ENCODE measurements around the gene ILKAP. TPM values are rescaled to one million over a fixed set of nuclear protein-coding genes. Genes with fewer than 3 reads are reported as not detected.
A peak's percentile ranks its signal among the peaks of the same experiment; 100 is the strongest.

Gene ILKAP
- total RNA-seq, 3 donors from 2014 or later: 64.5 to 70.9 (median 66.5) TPM

GRCh38 chr2:238228700-238229099 is 25.2 kb upstream of the ILKAP start:
- no peaks in the 10 kb centered on the region for H3K9me3 Mint-ChIP-seq
- peaks cover 9% of the 10 kb centered on the region for H3K27me3 Mint-ChIP-seq (ENCODE audit: low read depth)
- H3K4me3 Mint-ChIP-seq: no peak overlapping the region
- DNase-seq (no peak), ATAC-seq (no peak)
- H3K36me3 Mint-ChIP-seq (ENCODE audit: insufficient read depth): peaks cover 7% of the 10 kb centered on the region
- H3K4me1 Mint-ChIP-seq (ENCODE audit: low read depth): peaks cover 14% of the 10 kb centered on the region

- H3K4me3 Mint-ChIP-seq: no peak overlapping the region
- peaks cover 14% of the 10 kb centered on the region for H3K4me1 Mint-ChIP-seq (ENCODE audit: low read depth)
- peaks cover 9% of the 10 kb centered on the region for H3K27me3 Mint-ChIP-seq (ENCODE audit: low read depth)
- peaks cover 7% of the 10 kb centered on the region for H3K36me3 Mint-ChIP-seq (ENCODE audit: insufficient read depth)
- no peak for DNase-seq
- ATAC-seq: no peak
- H3K9me3 Mint-ChIP-seq: no peaks in the 10 kb centered on the region
These were observed 24.1 kb upstream of the ILKAP start for GRCh38 chr2:238227587-238228032.

GRCh38 chr2:238226698-238227586 is 23.4 kb upstream of the ILKAP start:
- Mint-ChIP-seq H3K36me3 (ENCODE audit: insufficient read depth) (peaks cover 7% of the 10 kb centered on the region), H3K27me3 (ENCODE audit: low read depth) (peaks cover 5% of the 10 kb centered on the region), H3K4me3 (no peak overlapping the region), H3K9me3 (no peaks in the 10 kb centered on the region), H3K4me1 (ENCODE audit: low read depth) (peaks cover 14% of the 10 kb centered on the region)
- DNase-seq (no peak), ATAC-seq (no peak)

GRCh38 chr2:238225911-238226697 is 22.6 kb upstream of the ILKAP start:
- Mint-ChIP-seq H3K4me1 (ENCODE audit: low read depth) (peaks cover 10% of the 10 kb centered on the region), H3K36me3 (ENCODE audit: insufficient read depth) (peaks cover 7% of the 10 kb centered on the region), H3K9me3 (no peaks in the 10 kb centered on the region), H3K4me3 (no peak overlapping the region), H3K27me3 (ENCODE audit: low read depth) (peaks cover 5% of the 10 kb centered on the region)
- no peak for ATAC-seq
- no peak for DNase-seq

- no peaks in the 10 kb centered on the region for H3K9me3 Mint-ChIP-seq
- no peak overlapping the region for H3K4me3 Mint-ChIP-seq
- ATAC-seq (no peak), DNase-seq (no peak)
- H3K27me3 Mint-ChIP-seq (ENCODE audit: low read depth): peaks cover under 1% of the 10 kb centered on the region
- H3K36me3 Mint-ChIP-seq (ENCODE audit: insufficient read depth): peaks cover 7% of the 10 kb centered on the region
- H3K4me1 Mint-ChIP-seq (ENCODE audit: low read depth): peaks cover 2% of the 10 kb centered on the region
These were observed 21.6 kb upstream of the ILKAP start for GRCh38 chr2:238225121-238225520.

- peaks cover 7% of the 10 kb centered on the region for H3K36me3 Mint-ChIP-seq (ENCODE audit: insufficient read depth)
- no peaks in the 10 kb centered on the region for H3K4me1 Mint-ChIP-seq (ENCODE audit: low read depth)
- DNase-seq (no peak), ATAC-seq (no peak)
- H3K4me3 Mint-ChIP-seq: no peak overlapping the region
- no peaks in the 10 kb centered on the region for H3K9me3 Mint-ChIP-seq
- H3K27me3 Mint-ChIP-seq (ENCODE audit: low read depth): no peaks in the 10 kb centered on the region
These were observed 21.0 kb upstream of the ILKAP start for GRCh38 chr2:238224356-238225035.

- H3K4me3 Mint-ChIP-seq: peak overlapping the region; percentile 52
- H3K36me3 Mint-ChIP-seq (ENCODE audit: insufficient read depth): peaks cover 5% of the 10 kb centered on the region
- H3K9me3 Mint-ChIP-seq: no peaks in the 10 kb centered on the region
- H3K27me3 Mint-ChIP-seq (ENCODE audit: low read depth): peaks cover 7% of the 10 kb centered on the region
- no peaks in the 10 kb centered on the region for H3K4me1 Mint-ChIP-seq (ENCODE audit: low read depth)
- ATAC-seq: peak; percentile 43 to 55
- DNase-seq: no peak
These were observed 17.5 kb upstream of the ILKAP start for GRCh38 chr2:238220892-238221521.

GRCh38 chr2:238220274-238220891 is 16.9 kb upstream of the ILKAP start:
- ATAC-seq: no peak
- no peaks in the 10 kb centered on the region for H3K9me3 Mint-ChIP-seq
- no peaks in the 10 kb centered on the region for H3K4me1 Mint-ChIP-seq (ENCODE audit: low read depth)
- H3K36me3 Mint-ChIP-seq (ENCODE audit: insufficient read depth): peaks cover 4% of the 10 kb centered on the region
- peaks cover 11% of the 10 kb centered on the region for H3K27me3 Mint-ChIP-seq (ENCODE audit: low read depth)
- no peak overlapping the region for H3K4me3 Mint-ChIP-seq
- no peak for DNase-seq

- DNase-seq (no peak), ATAC-seq (no peak)
- H3K4me3 Mint-ChIP-seq: no peak overlapping the region
- H3K27me3 Mint-ChIP-seq (ENCODE audit: low read depth): peaks cover 34% of the 10 kb centered on the region
- no peaks in the 10 kb centered on the region for H3K4me1 Mint-ChIP-seq (ENCODE audit: low read depth)
- H3K36me3 Mint-ChIP-seq (ENCODE audit: insufficient read depth): no peaks in the 10 kb centered on the region
- no peaks in the 10 kb centered on the region for H3K9me3 Mint-ChIP-seq
These were observed 13.2 kb upstream of the ILKAP start for GRCh38 chr2:238216651-238217184.

- H3K9me3 Mint-ChIP-seq: no peaks in the 10 kb centered on the region
- H3K4me3 Mint-ChIP-seq: no peak overlapping the region
- H3K4me1 Mint-ChIP-seq (ENCODE audit: low read depth): peaks cover 9% of the 10 kb centered on the region
- DNase-seq (no peak), ATAC-seq (no peak)
- H3K27me3 Mint-ChIP-seq (ENCODE audit: low read depth): peaks cover 2% of the 10 kb centered on the region
- H3K36me3 Mint-ChIP-seq (ENCODE audit: insufficient read depth): peaks cover 4% of the 10 kb centered on the region
These were observed 3.5 kb upstream of the ILKAP start for GRCh38 chr2:238207006-238207405.

- peaks cover 8% of the 10 kb centered on the region for H3K36me3 Mint-ChIP-seq (ENCODE audit: insufficient read depth)
- H3K27me3 Mint-ChIP-seq (ENCODE audit: low read depth): no peaks in the 10 kb centered on the region
- DNase-seq: no peak
- no peaks in the 10 kb centered on the region for H3K9me3 Mint-ChIP-seq
- H3K4me1 Mint-ChIP-seq (ENCODE audit: low read depth): peaks cover 36% of the 10 kb centered on the region
- peak; percentile 8 to 16 for ATAC-seq
- H3K4me3 Mint-ChIP-seq: peak overlapping the region; percentile 79
These were observed 633 bp upstream of the ILKAP start for GRCh38 chr2:238203973-238204683.

- peaks cover 52% of the 10 kb centered on the region for H3K4me1 Mint-ChIP-seq (ENCODE audit: low read depth)
- H3K36me3 Mint-ChIP-seq (ENCODE audit: insufficient read depth): peaks cover 8% of the 10 kb centered on the region
- peak overlapping the region; percentile 91 for H3K4me3 Mint-ChIP-seq
- H3K27me3 Mint-ChIP-seq (ENCODE audit: low read depth): no peaks in the 10 kb centered on the region
- no peaks in the 10 kb centered on the region for H3K9me3 Mint-ChIP-seq
- ATAC-seq: no peak
- no peak for DNase-seq
These were observed 985 bp downstream of the ILKAP start for GRCh38 chr2:238202326-238203093.
